ENCODE measurements around the gene UBR2. TPM values are rescaled to one million over a fixed set of nuclear protein-coding genes. Genes with fewer than 3 reads are reported as not detected.
"Not testable (repeated sequence)": the region's sequence is repeated elsewhere in the genome, so short reads cannot be mapped to it uniquely, and the experiment has no call there.

The UBR2 gene
- total and polyA plus RNA-seq, 12 donors = 11.4 to 46.9 (median 30.2) TPM

DNA sequence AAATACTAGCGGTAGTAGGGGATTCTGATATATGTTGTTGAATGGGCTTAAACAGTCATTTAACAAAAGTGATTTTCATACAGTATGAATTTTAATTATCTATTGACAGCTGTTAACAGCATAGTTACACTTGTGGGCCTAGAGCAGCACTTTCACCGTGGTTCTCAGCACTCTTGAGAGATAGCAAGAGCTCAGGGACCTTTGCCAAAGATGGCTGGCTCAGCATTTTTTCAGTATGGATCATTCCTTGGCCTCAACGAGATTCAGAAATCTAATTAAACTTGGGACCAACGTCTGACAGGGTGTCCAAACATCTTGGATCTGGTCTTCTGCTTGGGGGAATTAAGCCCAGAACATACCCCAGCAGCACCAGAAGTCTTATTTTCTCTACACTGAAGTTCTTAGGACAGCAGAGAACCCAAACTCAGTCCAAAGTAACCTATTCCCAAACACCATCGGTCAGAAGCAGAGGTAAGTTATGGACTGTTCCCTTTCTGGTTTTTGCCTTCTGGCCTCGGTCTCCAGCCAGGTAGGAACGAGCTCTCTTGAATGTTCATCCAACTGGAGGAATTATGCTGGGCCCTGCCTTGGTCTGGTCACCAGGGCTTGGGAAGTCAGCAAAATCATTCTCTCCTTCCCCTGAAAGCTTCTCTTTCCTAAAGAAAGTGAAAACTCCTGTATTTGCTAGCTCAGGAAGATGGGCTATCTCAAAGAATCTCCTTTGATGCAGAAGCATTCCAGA is 132.9 kb downstream of the UBR2 start:
- Histone ChIP-seq H3K36me3 (replicated peaks in 1 of 2) (peaks cover 0 to 23% of the 10 kb centered on the region in 2 donors), H3K27ac (no peak overlapping the region), H3K4me3 (no peak overlapping the region), H3K4me1 (replicated peaks in 1 of 2) (peaks cover 0 to 7% of the 10 kb centered on the region in 2 donors), H3K9me3 (replicated peaks in 1 of 3) (no peaks in the 10 kb centered on the region), H3K27me3 (no peaks in the 10 kb centered on the region)
- intact Hi-C loops (cut with DNase I) = no loop called here
- peak in 3 of 7 donors; percentile 23 to 55 (median 32) for DNase-seq
- 70 to 78% (median 72%) methylated on average over 7 of the region's 7 CpGs for WGBS, 4 donors
- no peak for TF ChIP-seq POLR2A (IDR thresholded peaks at IDR 0.05)
- TF ChIP-seq, protein P1, sequence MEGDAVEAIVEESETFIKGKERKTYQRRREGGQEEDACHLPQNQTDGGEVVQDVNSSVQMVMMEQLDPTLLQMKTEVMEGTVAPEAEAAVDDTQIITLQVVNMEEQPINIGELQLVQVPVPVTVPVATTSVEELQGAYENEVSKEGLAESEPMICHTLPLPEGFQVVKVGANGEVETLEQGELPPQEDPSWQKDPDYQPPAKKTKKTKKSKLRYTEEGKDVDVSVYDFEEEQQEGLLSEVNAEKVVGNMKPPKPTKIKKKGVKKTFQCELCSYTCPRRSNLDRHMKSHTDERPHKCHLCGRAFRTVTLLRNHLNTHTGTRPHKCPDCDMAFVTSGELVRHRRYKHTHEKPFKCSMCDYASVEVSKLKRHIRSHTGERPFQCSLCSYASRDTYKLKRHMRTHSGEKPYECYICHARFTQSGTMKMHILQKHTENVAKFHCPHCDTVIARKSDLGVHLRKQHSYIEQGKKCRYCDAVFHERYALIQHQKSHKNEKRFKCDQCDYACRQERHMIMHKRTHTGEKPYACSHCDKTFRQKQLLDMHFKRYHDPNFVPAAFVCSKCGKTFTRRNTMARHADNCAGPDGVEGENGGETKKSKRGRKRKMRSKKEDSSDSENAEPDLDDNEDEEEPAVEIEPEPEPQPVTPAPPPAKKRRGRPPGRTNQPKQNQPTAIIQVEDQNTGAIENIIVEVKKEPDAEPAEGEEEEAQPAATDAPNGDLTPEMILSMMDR (IDR thresholded peaks at IDR 0.05) = no peak

DNA sequence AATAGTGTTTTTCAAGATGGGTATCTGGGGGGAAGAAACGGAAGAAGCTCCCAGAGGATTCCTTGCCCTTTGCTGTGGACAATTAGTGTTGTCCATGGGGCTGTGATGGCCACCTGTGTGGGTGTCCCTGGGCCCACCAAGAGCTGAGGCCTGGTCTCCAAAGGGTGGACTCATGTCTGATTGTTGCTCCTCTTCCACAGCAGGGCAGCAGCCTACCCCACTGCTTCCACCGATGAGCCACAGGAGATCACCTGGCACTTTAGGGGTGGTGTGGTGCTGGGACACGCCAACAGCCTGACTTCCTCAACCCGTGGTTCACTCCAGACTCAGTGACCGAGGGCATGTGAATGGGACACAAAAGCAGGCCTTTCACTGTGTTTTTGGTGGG is 133.4 kb downstream of the UBR2 start:
- WGBS, 4 donors = 91 to 98% (median 94%) methylated on average over 4 to 5 of the region's 5 CpGs
- Histone ChIP-seq H3K27ac (no peak overlapping the region), H3K9me3 (replicated peaks in 1 of 3) (no peaks in the 10 kb centered on the region), H3K4me3 (no peak overlapping the region), H3K4me1 (replicated peaks in 1 of 2) (peaks cover 0 to 7% of the 10 kb centered on the region in 2 donors), H3K27me3 (no peaks in the 10 kb centered on the region), H3K36me3 (replicated peaks in 1 of 2) (peaks cover 0 to 19% of the 10 kb centered on the region in 2 donors)
- TF ChIP-seq POLR2A (IDR thresholded peaks at IDR 0.05) = no peak
- TF ChIP-seq, protein P1 (IDR thresholded peaks at IDR 0.05) = no peak
- peak in 1 of 7 donors; percentile 40 for DNase-seq
- intact Hi-C loops (cut with DNase I) = no loop called here

DNA sequence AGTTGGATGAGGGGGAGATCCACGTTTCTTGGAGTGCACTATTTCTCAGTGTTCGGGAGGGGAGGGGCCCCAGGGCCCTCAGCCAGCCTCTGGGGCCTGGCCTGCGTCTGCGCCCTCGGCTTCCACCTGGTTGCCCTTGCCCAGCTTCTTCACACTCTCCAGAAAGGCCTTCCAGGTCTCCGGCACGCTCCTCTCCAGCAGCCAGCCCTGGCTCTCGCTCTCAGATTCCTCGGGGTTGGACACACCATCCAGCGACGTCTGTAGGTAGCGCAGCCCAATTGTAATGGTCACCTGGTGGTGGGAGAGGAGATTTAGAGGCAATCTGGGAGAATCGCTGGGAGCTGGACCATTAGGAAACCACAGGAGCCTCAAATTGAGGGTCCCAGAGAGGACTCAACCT is 134.4 kb downstream of the UBR2 start:
- peaks cover 0 to 10% of the 10 kb centered on the region in 2 donors for H3K36me3 ChIP-seq (replicated peaks in 1 of 2)
- H3K9me3 ChIP-seq (replicated peaks in 1 of 3) = no peaks in the 10 kb centered on the region
- peaks cover 0 to 2% of the 10 kb centered on the region in 2 donors for H3K4me1 ChIP-seq (replicated peaks in 1 of 2)
- TF ChIP-seq, protein P1 (IDR thresholded peaks at IDR 0.05) = no peak
- DNase-seq = peak in 1 of 7 donors; percentile 35
- intact Hi-C loops (cut with DNase I) = no loop called here
- H3K27me3 ChIP-seq = no peaks in the 10 kb centered on the region
- no peak overlapping the region for H3K4me3 ChIP-seq
- 83 to 87% (median 86%) methylated on average over 9 to 13 of the region's 13 CpGs for WGBS, 4 donors
- no peak overlapping the region for H3K27ac ChIP-seq

DNA sequence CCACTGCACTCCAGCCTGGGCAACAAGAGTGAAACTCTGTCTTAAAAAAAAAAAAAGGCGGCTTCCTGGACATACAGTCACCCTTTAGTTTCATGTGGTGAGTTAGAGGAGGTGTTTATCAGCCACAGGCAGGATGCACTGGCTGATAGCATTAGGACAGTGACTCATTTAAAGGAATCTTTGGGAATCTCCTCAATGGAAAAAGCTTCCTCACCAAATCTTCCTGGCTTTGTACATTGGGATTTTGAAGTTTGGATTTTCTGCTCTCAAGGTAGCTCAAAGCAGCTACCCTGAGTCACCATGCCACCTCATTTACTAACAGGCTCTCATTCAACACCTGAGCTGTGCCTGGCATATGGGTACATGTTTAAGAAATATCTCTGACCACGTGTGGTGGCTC is 138.4 kb downstream of the UBR2 start:
- intact Hi-C loops (cut with DNase I) = no loop called here

DNA sequence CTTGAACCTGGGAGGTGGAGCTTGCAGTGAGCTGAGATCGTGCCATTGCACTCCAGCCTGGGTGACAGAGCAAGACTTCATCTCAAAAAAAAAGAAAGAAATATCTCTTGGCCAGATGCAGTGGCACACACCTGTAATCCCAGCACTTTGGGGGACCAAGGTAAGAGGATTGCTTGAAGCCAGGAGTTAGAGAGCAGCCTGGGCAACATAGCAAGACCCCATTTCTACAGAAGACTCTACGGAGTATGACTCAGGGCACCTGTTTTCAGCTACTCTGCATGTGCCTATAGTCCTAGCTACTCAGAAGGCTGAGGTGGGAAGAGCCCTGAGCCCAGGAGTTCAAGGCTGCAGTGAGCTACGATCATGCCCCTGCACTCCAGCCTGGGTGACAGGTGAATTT is 139.0 kb downstream of the UBR2 start:
- WGBS, 4 donors = 83 to 97% (median 88%) methylated on average over 3 of the region's 3 CpGs

More for the DNA sequence above, 138.4 kb downstream of the UBR2 start:
- WGBS, 4 donors = 41 to 89% (median 70%) methylated on average over 2 of the region's 2 CpGs
- Histone ChIP-seq H3K27me3 (no peaks in the 10 kb centered on the region), H3K4me1 (replicated peaks in 1 of 2) (no peaks in the 10 kb centered on the region), H3K27ac (no peak overlapping the region), H3K4me3 (no peak overlapping the region), H3K36me3 (replicated peaks in 1 of 2) (no peaks in the 10 kb centered on the region), H3K9me3 (replicated peaks in 1 of 3) (no peaks in the 10 kb centered on the region)
- DNase-seq = no peak
- TF ChIP-seq, protein P1 (IDR thresholded peaks at IDR 0.05) = no peak
- TF ChIP-seq POLR2A (IDR thresholded peaks at IDR 0.05) = no peak

More for the DNA sequence above, 139.0 kb downstream of the UBR2 start:
- DNase-seq; H3K27me3 ChIP-seq; H3K9me3 ChIP-seq (replicated peaks in 1 of 3); H3K4me1 ChIP-seq (replicated peaks in 1 of 2); H3K4me3 ChIP-seq; H3K36me3 ChIP-seq (replicated peaks in 1 of 2); H3K27ac ChIP-seq; intact Hi-C loops (cut with DNase I): not testable (repeated sequence)

Measured in adrenal gland (tissue), 12 donors.